HEK293 (cell line): Measurements from ENCODE around the gene FAM240B.

Experiments
- CTCF ChIA-PET: fragments of 350-600 bp; formaldehyde crosslinking; extraction: SDS; loops from one replicate; lab custom pipeline; 2021; ENCODE audit warnings: antibody characterized with exemption; lab: Yijun Ruan, JAX
- POLR2A ChIA-PET: fragments of 300-600 bp; formaldehyde crosslinking; extraction: SDS; loops from one replicate; lab custom pipeline; 2020; ENCODE audit warnings: antibody characterized with exemption, inconsistent platforms; lab: Yijun Ruan, JAX
- H3K27ac ChIP-seq: fragments of 200-500 bp; sonication (Bioruptor generic); 2 replicates; pipeline ENCODE4 v1.5.1; 2014; ENCODE audit warnings: low read depth, low read length, control low read depth, inconsistent platforms; ENCODE audit errors: extremely low read depth
- H3K36me3 ChIP-seq, 2 experiments: fragments of 200-500 bp in 1 of 2; sonication (Bioruptor generic) in 1 of 2; 1 replicate in 1 of 2; 2 replicates in 1 of 2; pipeline ENCODE4 v1.5.1; 2014 to 2017; ENCODE audit warnings: inconsistent platforms in 2 of 2, low read length in 2 of 2; ENCODE audit not compliant: control insufficient read depth in 2 of 2, insufficient read depth in 1 of 2
- H3K4me1 ChIP-seq: fragments of 200-500 bp; sonication (Bioruptor generic); 2 replicates; pipeline ENCODE4 v1.5.1; 2014; ENCODE audit warnings: mild to moderate bottlenecking, low read length, inconsistent platforms; ENCODE audit not compliant: control insufficient read depth, insufficient read depth
- H3K4me3 ChIP-seq: 2 replicates; pipeline ENCODE4 v1.5.1; 2011; ENCODE audit warnings: low read depth, mild to moderate bottlenecking, control low read depth, low read length, moderate library complexity
- H3K9me3 ChIP-seq: fragments of 200-500 bp; sonication (Bioruptor generic); 2 replicates; pipeline ENCODE4 v1.5.1; 2014; ENCODE audit warnings: low read depth, low read length, inconsistent platforms; ENCODE audit not compliant: control insufficient read depth, insufficient read depth
- EGR2 ChIP-seq: fragments of 450-650 bp; formaldehyde crosslinking; IDR thresholded peaks from 2 replicates; pipeline ENCODE4 v1.5.1; 2016; ENCODE audit warnings: low read depth, missing biosample characterization, missing genetic modification characterization
- IKZF3 ChIP-seq: fragments of 450-650 bp; IDR thresholded peaks from 2 replicates; pipeline ENCODE4 v1.5.0; 2018; ENCODE audit warnings: missing biosample characterization, mild to moderate bottlenecking, missing genetic modification characterization, moderate library complexity
- KLF9 ChIP-seq: fragments of 450-650 bp; formaldehyde crosslinking; IDR thresholded peaks from 2 replicates; pipeline ENCODE4 v1.5.1; 2016; ENCODE audit warnings: missing biosample characterization, missing genetic modification characterization, low read depth
- SCRT2 ChIP-seq: fragments of 450-650 bp; formaldehyde crosslinking; IDR thresholded peaks from 2 replicates; pipeline ENCODE4 v1.5.1; 2016; ENCODE audit warnings: missing biosample characterization, missing genetic modification characterization
- TSHZ1 ChIP-seq: fragments of 450-650 bp; formaldehyde crosslinking; IDR thresholded peaks from 2 replicates; pipeline ENCODE4 v1.5.1; 2016; ENCODE audit warnings: missing biosample characterization, missing genetic modification characterization, borderline replicate concordance
- ZBTB11 ChIP-seq: fragments of 450-650 bp; formaldehyde crosslinking; conservative IDR thresholded peaks from 2 replicates; pipeline ENCODE4 v1.5.1; 2016; ENCODE audit warnings: low read depth, missing biosample characterization, missing genetic modification characterization
- ZBTB17 ChIP-seq: fragments of 450-650 bp; formaldehyde crosslinking; IDR thresholded peaks from 2 replicates; pipeline ENCODE4 v1.5.1; 2016; ENCODE audit warnings: missing biosample characterization, missing genetic modification characterization
- ZNF112 ChIP-seq: fragments of 450-650 bp; formaldehyde crosslinking; IDR thresholded peaks from 2 replicates; pipeline ENCODE4 v1.5.0; 2017; ENCODE audit warnings: missing biosample characterization, missing genetic modification characterization
- ZNF223 ChIP-seq: fragments of 450-650 bp; formaldehyde crosslinking; IDR thresholded peaks from 2 replicates; pipeline ENCODE4 v1.5.1; 2016; ENCODE audit warnings: missing biosample characterization, missing genetic modification characterization
- ZNF239 ChIP-seq: fragments of 450-650 bp; formaldehyde crosslinking; IDR thresholded peaks from 2 replicates; pipeline ENCODE4 v1.5.1; 2016; ENCODE audit warnings: missing biosample characterization, missing genetic modification characterization
- ZNF280C ChIP-seq: fragments of 450-650 bp; formaldehyde crosslinking; IDR thresholded peaks from 2 replicates; pipeline ENCODE4 v1.5.1; 2016; ENCODE audit warnings: missing biosample characterization, missing genetic modification characterization
- ZNF423 ChIP-seq: fragments of 450-650 bp; formaldehyde crosslinking; IDR thresholded peaks from 2 replicates; pipeline ENCODE4 v1.5.1; 2016; ENCODE audit warnings: missing biosample characterization, missing genetic modification characterization
- ZNF48 ChIP-seq: fragments of 450-650 bp; formaldehyde crosslinking; IDR thresholded peaks from 2 replicates; pipeline ENCODE4 v1.5.1; 2016; ENCODE audit warnings: missing biosample characterization, missing genetic modification characterization
- ZNF501 ChIP-seq: fragments of 450-650 bp; formaldehyde crosslinking; IDR thresholded peaks from 2 replicates; pipeline ENCODE4 v1.5.1; 2016; ENCODE audit warnings: missing biosample characterization, missing genetic modification characterization
- ZNF548 ChIP-seq: fragments of 450-650 bp; formaldehyde crosslinking; IDR thresholded peaks from 2 replicates; pipeline ENCODE4 v1.5.1; 2016; ENCODE audit warnings: missing biosample characterization, missing genetic modification characterization
- ZNF555 ChIP-seq: fragments of 450-650 bp; formaldehyde crosslinking; conservative IDR thresholded peaks from 2 replicates; pipeline ENCODE4 v1.5.1; 2017; ENCODE audit warnings: missing biosample characterization, mild to moderate bottlenecking, missing genetic modification characterization, inconsistent platforms
- ZNF561 ChIP-seq: fragments of 450-650 bp; IDR thresholded peaks from 2 replicates; pipeline ENCODE4 v1.5.1; 2018; ENCODE audit warnings: missing biosample characterization, missing genetic modification characterization, borderline replicate concordance
- ZNF600 ChIP-seq: fragments of 450-650 bp; formaldehyde crosslinking; IDR thresholded peaks from 2 replicates; pipeline ENCODE4 v1.5.1; 2016; ENCODE audit warnings: missing biosample characterization, missing genetic modification characterization
- ZNF621 ChIP-seq: fragments of 450-650 bp; formaldehyde crosslinking; IDR thresholded peaks from 2 replicates; pipeline ENCODE4 v1.5.1; 2017; ENCODE audit warnings: missing biosample characterization, missing genetic modification characterization
- ZNF629 ChIP-seq: fragments of 450-650 bp; formaldehyde crosslinking; IDR thresholded peaks from 2 replicates; pipeline ENCODE4 v1.5.1; 2017; ENCODE audit warnings: missing biosample characterization, missing genetic modification characterization
- ZNF658 ChIP-seq: fragments of 450-650 bp; formaldehyde crosslinking; IDR thresholded peaks from 2 replicates; pipeline ENCODE4; 2016; ENCODE audit warnings: missing biosample characterization, missing genetic modification characterization
- ZNF677 ChIP-seq: fragments of 450-650 bp; IDR thresholded peaks from 2 replicates; pipeline ENCODE4 v1.5.0; 2018; ENCODE audit warnings: missing biosample characterization, mild to moderate bottlenecking, missing genetic modification characterization, moderate library complexity
- ZNF704 ChIP-seq: fragments of 450-650 bp; formaldehyde crosslinking; IDR thresholded peaks from 2 replicates; pipeline ENCODE4 v1.5.1; 2016; ENCODE audit warnings: missing biosample characterization, missing genetic modification characterization
- ZSCAN30 ChIP-seq: fragments of 450-650 bp; IDR thresholded peaks from 2 replicates; pipeline ENCODE4 v1.5.1; 2018; ENCODE audit warnings: missing biosample characterization, mild to moderate bottlenecking, missing genetic modification characterization, moderate library complexity

FAM240B gene

GRCh38 chr9:38747941-38748340 lies 28.0 kb upstream of the FAM240B start:
- ChIA-PET CTCF (no interaction called here), POLR2A (no interaction called here)
- H3K4me3 ChIP-seq: no peak overlapping the region
- H3K36me3 ChIP-seq: no peaks in the 10 kb centered on the region
- no peaks in the 10 kb centered on the region for H3K4me1 ChIP-seq
- H3K9me3 ChIP-seq: no peaks in the 10 kb centered on the region
- no peak overlapping the region for H3K27ac ChIP-seq
- TF ChIP-seq ZNF561 (tag by site-specific recombination): no peak
- TF ChIP-seq ZNF629 (tag by site-specific recombination): no peak
- TF ChIP-seq EGR2: no peak
- TF ChIP-seq ZNF677 (tag by site-specific recombination): no peak
- TF ChIP-seq ZNF501: no peak
- no peak for TF ChIP-seq ZNF223 (tag by site-specific recombination)
- no peak for TF ChIP-seq ZNF112 (tag by site-specific recombination)
- no peak for TF ChIP-seq ZNF555 (tag by site-specific recombination)
- no peak for TF ChIP-seq ZNF48 (tag by site-specific recombination)

- ChIA-PET CTCF (no interaction called here), POLR2A (no interaction called here)
- Histone ChIP-seq H3K4me1 (no peaks in the 10 kb centered on the region), H3K9me3 (no peaks in the 10 kb centered on the region), H3K4me3 (no peak overlapping the region), H3K36me3 (no peaks in the 10 kb centered on the region), H3K27ac (no peak overlapping the region)
- TF ChIP-seq KLF9 (tag by site-specific recombination): no peak
- no peak for TF ChIP-seq ZBTB17 (tag by site-specific recombination)
- no peak for TF ChIP-seq IKZF3 (tag by site-specific recombination)
- no peak for TF ChIP-seq ZNF600 (tag by site-specific recombination)
- TF ChIP-seq ZBTB11 (tag by site-specific recombination): no peak
- no peak for TF ChIP-seq ZNF704 (tag by site-specific recombination)
- no peak for TF ChIP-seq ZSCAN30 (tag by site-specific recombination)
- TF ChIP-seq ZNF239: no peak
- TF ChIP-seq ZNF658 (tag by site-specific recombination): no peak
- TF ChIP-seq ZNF548 (tag by site-specific recombination): no peak
- no peak for TF ChIP-seq TSHZ1
- TF ChIP-seq SCRT2 (tag by site-specific recombination): no peak
- TF ChIP-seq ZNF280C (tag by site-specific recombination): no peak
- no peak for TF ChIP-seq ZNF423
- no peak for TF ChIP-seq ZNF621
Observed at GRCh38 chr9:38747067-38747466, 27.1 kb upstream of the FAM240B start.
